ENCODE data around the gene SCYL1. TPM values are rescaled to one million over a fixed set of nuclear protein-coding genes. Genes with fewer than 3 reads are reported as not detected.

The SCYL1 gene
- polyA plus RNA-seq (ENCODE audit: insufficient read depth in 1 of 5, insufficient read length in 5 of 5, low replicate concordance in 1 of 5): 10 to 100 TPM; 47.2 to 77.3 (median 55.2) TPM
- long read RNA-seq, donor 1, transcript SCYL1-213 (1 exons, 856 nt): major isoform, 29 of 55 reads
- long read RNA-seq, donor 1, partial matches to known transcripts: 18 of 55 reads
- long read RNA-seq, donor 1, other reads (novel, unspliced or antisense): 0 of 55 reads
- long read RNA-seq, donor 2, transcript SCYL1-213 (1 exons, 856 nt): major isoform, 13 of 22 reads
- long read RNA-seq, donor 2, partial matches to known transcripts: 5 of 22 reads
- long read RNA-seq, donor 2, other reads (novel, unspliced or antisense): 0 of 22 reads
- long read RNA-seq, donor 3, transcript SCYL1-213 (1 exons, 856 nt): major isoform, 29 of 251 reads
- long read RNA-seq, donor 3, partial matches to known transcripts: 217 of 251 reads
- long read RNA-seq, donor 3, other reads (novel, unspliced or antisense): 0 of 251 reads
- long read RNA-seq, donor 4, transcript SCYL1-213 (1 exons, 856 nt): major isoform, 19 of 27 reads
- long read RNA-seq, donor 4, partial matches to known transcripts: 8 of 27 reads
- long read RNA-seq, donor 4, other reads (novel, unspliced or antisense): 0 of 27 reads
- long read RNA-seq, donor 5, transcript SCYL1-213 (1 exons, 856 nt): major isoform, 17 of 36 reads
- long read RNA-seq, donor 5, transcript SCYL1-201 (18 exons, 2,642 nt): minor isoform, 7 of 36 reads
- long read RNA-seq, donor 5, partial matches to known transcripts: 10 of 36 reads
- long read RNA-seq, donor 5, other reads (novel, unspliced or antisense): 0 of 36 reads
- long read RNA-seq, donor 6, transcript SCYL1-213 (1 exons, 856 nt): major isoform, 23 of 50 reads
- long read RNA-seq, donor 6, partial matches to known transcripts: 17 of 50 reads
- long read RNA-seq, donor 6, other reads (novel, unspliced or antisense): 0 of 50 reads
- long read RNA-seq, donor 7, transcript SCYL1-213 (1 exons, 856 nt): major isoform, 22 of 415 reads
- long read RNA-seq, donor 7, partial matches to known transcripts: 367 of 415 reads
- long read RNA-seq, donor 7, other reads (novel, unspliced or antisense): 20 of 415 reads
- long read RNA-seq, donor 8, transcript SCYL1-213 (1 exons, 856 nt): major isoform, 6 of 25 reads
- long read RNA-seq, donor 8, partial matches to known transcripts: 17 of 25 reads
- long read RNA-seq, donor 8, other reads (novel, unspliced or antisense): 0 of 25 reads

DNA sequence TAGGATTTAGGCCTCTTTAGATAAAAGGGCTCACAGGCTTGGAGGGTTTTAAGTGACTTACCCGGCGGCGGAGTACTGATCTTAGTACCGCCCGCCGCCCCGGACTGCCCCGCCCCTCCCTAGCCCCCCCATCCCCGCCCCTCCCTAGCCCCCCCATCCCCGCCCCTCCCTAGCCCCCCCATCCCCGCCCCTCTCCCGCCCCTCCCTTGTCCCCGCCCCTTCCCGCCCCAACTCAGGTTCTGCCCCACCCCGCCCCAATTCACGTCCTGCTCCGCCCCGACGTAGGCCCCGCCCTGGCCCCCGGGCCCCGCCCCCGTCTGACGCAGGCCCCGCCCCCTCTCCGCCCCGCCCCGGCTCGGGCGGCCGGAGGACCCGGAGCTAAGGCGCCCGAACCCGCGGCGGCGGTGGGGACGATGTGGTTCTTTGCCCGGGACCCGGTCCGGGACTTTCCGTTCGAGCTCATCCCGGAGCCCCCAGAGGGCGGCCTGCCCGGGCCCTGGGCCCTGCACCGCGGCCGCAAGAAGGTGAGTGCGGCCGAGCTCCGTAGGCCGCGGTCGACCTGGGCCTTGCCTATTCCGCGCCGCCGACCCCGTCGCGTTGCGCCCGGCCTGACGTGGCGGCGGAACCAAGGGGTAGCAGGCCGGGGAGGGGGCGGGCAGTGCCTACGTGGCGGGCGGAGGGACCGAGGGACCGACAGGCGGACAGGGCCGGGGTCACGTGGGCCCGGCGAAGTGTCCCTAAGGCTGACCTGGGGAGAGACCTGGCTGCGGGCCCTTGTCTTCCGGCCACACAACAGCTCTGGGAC, at the start of gene SCYL1:
TSS of gene SCYL1 (plus strand) at position 343 of the 805 bp plus-strand sequence. CDS start at position 414, 71 bp downstream.
- DNase-seq: peak; percentile 72 to 81

DNA sequence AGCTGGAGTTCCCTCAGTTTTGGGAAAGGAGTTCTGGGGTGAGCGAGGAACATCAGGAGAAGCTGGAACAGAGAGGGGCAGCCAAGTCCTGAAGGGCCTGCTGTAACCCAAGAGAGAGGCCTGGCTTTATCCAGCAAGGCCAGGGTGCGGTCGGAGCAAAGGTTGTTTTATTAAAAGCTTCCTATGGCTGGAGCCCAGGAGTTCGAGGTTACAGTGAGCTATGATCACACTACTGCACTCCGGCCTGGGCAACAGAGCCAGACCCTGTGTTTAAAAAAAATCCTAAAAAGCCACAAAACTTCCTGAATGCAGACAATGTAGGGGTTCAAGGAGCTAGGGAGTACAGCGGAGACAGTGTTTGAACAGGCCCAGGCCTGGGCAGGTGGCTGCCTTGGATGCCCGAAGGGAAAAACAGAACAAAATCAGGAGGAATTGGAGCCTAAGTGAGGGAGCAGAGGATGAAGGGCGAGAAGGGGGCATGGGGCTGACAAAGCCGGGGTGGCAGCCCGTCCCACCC, 48.2 kb upstream of the SCYL1 start:
- no peak for DNase-seq

DNA sequence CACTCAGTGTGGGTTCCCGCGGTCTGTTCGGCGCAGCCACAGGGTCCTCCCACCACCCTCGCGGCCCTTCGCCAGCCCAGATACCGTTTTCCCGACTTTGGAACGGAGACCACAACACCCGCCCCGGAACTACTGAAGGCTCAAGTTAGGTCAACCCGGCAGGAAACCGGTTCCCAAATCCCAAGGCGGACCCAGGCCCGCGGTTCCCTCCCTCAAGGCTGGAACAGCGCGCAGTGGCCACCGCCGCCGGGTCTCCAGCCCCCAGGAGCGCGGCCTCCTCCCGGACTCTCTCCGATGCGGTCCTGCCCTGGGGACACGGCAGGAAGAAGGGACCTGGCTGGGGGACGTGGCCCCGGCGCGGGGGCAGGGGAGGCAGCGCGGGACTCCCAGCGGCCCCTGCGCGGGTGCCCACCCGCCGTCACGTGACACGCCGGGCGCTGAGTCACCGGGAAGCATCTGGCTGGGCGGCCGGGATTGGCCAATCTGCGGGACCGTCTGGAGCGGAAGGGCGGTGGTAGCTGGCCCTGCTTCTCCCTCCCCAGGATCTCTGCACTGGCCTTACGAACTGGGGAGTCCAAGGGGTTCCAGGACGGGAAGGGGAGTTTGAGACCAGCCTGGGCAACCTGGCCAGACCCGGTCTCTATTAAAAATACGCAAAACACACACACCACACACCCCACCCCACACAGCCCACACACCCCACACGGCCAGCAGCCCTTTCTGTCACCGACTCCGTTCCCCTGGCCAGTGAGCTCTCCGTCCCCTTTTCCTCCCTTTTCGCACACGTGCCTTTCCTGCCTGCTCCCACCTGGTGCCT, 47.5 kb upstream of the SCYL1 start:
- peak; percentile 92 to 94 for DNase-seq

DNA sequence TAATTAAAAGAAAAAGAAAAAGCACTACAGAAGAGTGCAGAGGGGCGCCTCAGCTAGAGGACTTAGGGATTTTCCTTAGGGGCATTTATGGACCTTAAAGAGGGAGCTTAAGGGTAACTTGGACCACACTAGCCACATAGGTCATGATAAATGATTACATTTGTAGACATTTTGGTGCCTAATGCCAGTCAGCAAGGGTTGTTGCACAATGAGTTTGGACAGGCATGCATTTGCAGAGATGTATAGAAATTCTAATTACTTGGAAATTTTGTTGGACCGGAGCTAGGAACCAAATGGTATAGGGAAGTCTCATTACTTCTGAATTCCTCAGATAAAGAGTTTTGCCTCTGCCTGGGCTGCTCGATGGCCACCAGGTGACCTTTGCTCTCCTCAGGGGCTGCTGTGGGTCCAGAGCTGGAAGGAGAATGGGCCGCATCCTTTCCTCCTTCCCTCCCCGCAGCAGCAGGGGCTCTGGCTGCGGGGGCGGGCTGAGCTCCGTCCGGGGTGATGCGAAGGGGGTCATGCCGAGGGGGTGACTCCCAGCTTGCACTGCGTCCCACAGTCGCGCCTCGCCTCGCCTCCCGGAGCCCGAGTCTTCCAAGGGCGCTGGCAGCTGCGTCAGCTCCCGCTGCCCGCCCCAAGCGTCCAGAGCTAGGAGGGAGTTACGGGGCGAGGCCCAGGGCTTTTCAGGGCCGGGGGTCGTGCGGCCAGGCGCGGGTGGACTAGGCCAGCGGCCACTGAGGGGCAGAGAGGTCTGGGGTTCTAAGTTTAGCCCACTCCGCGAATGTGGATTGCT, 46.3 kb upstream of the SCYL1 start:
- no peak for DNase-seq

DNA sequence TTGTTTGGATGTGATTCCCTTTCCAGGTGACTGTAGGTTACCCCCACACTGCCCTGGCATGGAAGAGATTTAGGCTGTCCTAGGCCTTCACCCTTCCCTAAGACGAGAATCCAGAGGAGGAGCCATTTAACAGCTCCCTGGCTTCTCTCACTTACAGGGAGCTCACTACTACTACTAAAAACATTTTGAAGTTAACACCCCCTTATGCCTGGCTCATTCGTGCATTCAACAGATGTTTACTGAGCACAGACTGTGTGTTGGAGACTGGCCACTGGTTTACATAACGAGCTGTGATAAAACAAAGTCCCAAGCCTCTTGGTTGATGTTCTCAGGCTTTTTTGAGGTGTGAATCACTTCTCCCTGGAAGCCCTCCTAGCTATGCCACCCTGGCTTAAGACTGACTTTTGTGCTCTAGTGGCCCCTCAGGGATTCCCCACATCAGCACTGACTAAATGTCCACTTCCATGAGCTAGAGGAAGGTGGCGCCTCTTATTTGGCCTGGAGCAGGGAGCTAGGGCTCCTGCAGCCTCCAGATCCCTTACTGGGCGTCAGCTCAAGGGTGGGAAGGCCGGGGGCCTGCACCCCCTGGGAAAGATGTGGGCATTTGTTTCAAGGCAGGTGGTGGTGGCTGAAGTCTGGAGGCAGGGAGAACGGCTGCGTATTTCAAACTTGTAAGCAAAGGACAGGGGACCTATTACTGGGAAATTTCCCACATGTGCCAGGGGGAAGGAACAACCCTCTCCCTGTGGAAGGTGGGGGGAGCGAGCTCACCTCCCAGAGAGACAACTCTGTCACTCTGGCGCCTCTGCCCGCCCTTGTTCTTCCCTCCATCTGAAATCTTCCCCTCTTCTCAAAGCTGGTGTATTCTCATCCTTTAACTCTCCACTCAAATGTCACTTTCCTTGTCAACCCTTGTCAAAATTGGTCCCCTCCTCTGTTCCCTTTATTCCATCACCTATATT, 45.4 kb upstream of the SCYL1 start:
- DNase-seq: peak in 1 of 2 donors; percentile 85

DNA sequence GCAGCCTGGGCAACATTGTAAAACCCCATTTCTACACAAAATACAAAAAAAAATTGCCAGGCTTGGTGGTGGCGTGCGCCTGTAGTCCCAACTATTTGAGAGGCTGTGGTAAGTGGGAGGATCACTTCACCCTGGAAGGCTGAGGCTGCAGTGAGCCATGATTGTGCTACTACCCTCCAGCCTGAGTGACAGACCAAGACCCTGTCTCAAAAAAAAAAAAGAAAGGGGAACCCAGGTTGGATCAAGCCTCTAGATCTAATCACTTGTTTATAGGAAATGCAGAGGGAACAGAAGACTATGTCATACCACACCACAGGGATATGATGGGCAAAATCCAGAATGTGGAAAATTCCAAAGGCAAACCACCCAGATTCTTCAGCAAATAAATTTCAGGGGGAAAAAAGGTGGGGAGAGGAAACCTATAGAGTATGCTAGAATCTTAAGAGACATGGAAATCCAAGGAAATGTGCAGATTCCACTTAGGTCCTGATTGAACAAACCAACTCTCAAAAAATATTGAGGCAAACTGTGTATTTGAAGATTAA, 42.5 kb upstream of the SCYL1 start:
- no peak for DNase-seq

DNA sequence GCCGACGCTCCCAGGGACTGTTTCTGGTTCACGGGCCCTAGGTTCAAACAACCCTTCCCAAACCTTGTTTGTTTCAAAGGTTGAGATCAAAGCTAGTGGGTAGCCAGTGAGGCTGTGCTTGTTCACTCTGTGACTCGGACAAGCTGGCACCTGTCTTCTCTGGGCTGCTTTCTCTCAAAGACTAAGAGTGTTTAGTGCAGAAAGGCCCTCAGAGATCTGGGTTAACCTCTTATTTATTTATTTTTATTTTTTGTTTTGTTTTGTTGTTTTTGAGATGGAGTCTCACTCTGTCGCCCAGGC, 39.0 kb upstream of the SCYL1 start:
- no peak for DNase-seq

DNA sequence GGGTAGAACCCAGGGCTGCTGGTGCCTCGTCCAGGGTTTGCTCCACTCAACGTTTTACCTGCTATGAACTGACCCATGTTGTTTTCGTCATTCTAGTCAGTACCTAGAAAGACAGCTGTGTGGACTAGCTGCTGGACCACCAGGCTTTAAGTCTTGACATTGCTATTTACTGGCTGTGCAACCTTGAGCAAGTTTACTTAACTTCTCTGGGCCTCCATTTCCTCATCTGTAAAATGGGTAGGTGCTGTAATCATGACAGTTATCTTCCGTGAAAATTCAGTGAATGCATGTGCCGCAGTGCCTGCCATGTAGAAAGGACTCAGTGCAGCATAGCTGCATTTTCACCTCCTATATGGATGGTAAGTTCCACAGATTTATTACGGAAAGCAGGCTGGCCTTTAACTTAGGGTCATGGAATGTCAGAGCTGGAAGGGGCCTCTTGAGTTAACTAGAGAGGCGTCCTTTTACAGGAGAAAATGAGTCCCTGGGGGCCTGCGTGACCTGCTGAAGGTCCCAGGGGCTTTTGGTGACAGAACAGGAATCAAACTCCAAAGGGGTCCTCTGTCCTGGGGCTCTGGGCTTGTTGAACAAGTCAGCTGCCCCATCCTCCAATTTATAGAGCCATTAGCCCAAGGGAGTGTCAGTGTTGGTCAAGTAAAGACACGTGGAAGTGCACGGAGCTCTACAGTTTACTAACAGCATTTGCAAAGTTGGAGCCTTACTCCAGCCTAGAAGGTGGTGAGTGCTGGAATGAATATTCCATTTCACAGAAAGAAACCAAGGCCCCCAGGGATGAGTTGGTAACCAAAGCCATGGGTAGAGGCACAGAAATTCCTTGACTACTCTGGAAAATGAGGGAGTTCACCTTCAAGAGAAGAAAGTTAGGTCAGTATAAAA, 38.1 kb upstream of the SCYL1 start:
- DNase-seq: no peak

DNA sequence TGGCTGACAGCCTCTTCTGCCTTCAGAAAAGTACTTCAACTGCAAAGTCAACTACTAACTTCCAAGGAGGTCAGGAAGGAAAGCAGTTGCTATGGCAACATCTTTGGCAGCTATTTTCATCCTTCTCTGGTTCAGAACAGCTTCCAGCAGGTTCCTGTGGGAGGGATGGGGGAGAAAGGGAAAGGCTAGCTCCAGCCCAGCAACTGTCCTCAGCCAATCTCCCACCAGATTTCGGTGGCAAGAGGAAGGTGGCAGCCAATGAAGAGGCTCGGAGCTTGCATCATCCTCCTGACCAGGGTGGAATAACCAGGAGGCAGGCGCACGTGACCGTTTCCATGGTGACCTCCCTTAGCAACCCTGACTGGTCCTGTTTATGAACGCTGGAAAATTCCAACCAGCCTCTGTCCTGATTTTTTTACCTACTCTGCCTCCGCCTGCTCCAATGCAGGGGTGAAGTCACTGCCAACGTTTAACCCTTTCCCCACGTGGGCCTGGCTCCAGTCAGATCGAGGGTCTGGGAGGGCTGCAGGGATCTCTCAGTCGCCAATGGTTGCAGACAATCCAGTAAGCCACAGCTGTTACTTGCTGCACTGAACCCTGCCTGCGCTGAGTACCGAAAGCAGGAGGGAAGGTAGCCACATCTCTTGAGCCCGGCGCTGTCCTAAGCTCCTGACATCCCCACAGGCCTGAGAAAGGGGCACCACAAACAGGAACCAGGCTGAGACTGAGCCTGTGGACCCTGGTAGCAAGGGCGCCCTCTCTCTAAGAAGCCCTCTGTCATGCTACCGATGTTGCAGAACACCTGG, 37.2 kb upstream of the SCYL1 start:
- DNase-seq: peak; percentile 96 to 99

DNA sequence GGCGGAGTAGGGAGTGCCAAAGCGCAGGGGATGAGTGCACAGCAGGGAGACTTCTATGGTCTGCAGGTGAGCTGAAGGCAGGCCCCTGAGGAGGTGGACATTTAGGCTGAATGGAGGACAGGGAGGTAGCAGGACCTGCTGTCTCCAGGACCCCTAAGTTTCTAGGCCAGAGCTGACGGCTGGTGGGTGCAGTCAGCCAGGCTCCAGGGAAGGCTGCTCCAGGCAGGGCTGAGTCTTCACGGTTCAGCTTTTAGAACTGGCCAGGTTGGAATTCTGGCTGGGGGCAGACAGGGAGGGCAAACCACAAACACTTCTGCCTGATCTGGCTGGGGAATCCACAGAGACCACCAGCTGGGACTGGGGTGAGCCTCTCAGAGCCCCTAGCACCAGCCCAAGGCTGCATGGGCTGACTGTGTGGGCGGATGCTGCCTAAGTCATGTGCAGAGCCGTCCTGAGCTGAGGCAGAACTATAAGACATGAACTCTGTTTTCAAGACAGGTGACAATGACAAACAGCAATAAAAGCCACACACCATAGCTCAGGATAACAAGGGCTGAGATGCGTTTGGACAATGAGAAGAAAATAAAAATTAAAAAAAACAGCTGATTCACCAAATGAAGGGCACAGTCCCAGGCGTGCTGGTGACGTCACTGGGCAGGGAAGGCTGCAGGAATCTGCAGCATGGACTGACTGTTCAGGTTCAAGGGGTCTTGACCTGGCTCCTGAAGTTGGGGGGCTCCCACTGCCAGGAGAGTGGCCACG, 36.4 kb upstream of the SCYL1 start:
- DNase-seq: no peak

DNA sequence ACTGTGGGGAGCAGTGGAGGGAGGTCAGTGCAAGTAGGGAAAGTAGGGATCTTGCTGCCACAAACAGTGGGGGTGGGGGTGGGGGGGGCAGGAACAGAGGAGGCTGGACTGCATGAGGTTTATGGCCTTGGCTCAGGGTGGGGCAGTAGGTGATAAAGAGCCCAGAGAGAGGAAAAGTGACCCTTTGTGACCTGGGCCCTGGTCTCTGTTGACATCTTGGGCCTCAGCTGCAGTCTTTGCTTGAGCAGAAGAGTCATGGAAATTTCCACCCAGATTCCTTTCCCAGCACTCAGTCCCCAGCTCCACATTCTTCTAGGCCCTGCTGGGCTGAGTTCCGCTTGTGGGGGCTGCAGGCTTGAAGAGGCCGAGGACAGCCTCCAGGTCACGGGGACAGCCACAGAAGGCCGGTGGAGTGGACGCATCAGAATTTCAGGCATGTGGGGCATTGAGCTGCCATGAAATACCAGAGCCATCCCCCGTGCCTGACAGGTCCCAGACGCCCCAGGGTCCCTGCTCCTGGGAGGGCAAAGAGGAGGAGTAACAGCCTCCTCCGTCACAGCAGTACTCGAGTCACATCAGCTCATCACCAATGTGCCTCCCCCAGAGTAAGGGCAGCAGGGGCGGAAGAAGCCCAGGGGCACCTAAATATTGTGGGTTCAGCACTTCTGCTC, 35.7 kb upstream of the SCYL1 start:
- no peak for DNase-seq

DNA sequence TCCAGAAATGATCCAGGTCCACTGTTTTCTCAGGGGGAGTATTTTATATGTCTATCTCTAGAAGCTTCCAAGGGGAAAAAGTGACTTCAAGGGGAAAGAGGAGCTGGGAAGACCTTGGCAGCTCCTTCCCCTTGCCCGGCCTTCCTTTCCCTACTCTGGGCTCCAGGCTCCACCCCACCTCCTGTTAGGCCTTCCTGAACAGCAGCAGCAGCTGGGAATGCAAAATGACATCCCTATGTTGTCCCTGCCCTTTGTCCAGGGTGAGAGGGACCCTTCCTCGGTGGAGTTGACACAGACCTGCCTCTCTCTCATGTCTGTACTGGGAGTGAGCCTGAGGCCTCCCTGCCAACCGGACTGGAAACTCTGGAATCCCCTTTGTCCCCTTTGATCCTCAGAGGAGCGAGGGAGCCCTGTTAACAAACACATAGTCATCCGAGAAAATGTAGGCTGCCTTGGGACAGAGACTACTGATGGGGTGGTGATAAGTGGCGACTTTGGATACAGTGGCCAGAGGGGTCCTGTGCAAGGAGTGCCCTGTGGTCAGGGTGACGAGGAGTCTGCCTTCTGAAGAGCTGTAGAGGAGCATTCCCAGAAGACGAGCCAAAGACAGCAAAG, 35.1 kb upstream of the SCYL1 start:
- DNase-seq: no peak

DNA sequence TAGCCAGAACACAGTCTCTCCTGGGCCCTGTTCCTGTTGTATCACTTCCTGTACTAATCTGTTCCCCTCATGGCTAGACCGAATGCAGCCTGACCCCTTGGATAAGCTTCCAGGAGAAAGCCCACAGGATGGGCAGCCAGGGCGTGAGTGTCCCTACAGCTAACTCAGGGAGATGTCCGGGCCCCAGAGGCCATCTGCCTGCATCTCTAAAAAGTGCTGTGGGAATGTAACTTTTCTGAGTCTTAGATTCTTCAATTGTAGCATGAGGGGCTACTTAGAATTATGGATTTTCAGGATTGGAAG, 33.8 kb upstream of the SCYL1 start:
- DNase-seq: no peak

All from right lung (tissue), 10 donors.